OCI-LY1 (cell line): ENCODE data around the gene MYH15.

Experiments
- EZH2 ChIP-seq: fragments of 200-600 bp; sonication (generic), shearing (Covaris generic); IDR thresholded peaks from 2 replicates; pipeline ENCODE4 v1.8.0; 2017; ENCODE audit warnings: borderline replicate concordance, mixed run types, mild to moderate bottlenecking, antibody characterized with exemption, low read length, moderate library complexity, mixed read lengths
- TF ChIP-seq, protein P1 (sequence below): fragments of 200-600 bp; sonication (generic), shearing (Covaris generic); IDR thresholded peaks from 2 replicates; pipeline ENCODE4 v1.5.1; 2017; ENCODE audit warnings: mild to moderate bottlenecking, antibody characterized with exemption, low read length, moderate library complexity, mixed read lengths

DNA sequence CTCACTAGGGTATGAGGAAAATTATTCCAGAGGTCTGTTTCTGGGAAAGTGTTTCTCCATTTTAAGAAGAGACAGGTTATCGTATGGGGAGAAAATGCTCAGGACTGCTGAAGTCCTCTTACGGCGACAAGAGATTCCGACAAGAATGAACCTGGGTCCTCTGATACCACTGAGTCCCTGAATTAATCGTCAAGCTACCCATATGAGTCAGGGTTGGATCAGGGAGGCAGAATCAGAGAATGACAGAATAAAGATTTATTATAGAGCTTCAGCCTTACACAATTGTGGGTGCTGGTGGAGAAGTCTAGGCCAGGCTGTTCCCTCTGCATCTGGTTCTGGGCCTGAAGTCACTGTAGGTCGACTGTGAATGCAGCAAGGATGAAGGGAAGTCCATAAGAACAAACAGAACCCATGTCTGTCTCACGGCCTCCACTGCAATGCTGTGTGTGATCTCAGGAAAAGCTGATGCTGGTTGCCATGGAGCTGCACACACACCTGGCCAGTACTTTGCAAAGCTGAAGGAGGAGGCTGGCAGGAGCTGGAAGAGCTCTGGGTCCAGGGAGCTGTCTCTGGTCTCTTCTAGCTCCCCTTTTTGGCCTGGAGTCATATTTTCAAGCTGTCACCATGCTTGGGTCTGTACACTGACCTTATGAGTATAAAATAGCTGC is 130.1 kb downstream of the MYH15 start:
- TF ChIP-seq, protein P1, sequence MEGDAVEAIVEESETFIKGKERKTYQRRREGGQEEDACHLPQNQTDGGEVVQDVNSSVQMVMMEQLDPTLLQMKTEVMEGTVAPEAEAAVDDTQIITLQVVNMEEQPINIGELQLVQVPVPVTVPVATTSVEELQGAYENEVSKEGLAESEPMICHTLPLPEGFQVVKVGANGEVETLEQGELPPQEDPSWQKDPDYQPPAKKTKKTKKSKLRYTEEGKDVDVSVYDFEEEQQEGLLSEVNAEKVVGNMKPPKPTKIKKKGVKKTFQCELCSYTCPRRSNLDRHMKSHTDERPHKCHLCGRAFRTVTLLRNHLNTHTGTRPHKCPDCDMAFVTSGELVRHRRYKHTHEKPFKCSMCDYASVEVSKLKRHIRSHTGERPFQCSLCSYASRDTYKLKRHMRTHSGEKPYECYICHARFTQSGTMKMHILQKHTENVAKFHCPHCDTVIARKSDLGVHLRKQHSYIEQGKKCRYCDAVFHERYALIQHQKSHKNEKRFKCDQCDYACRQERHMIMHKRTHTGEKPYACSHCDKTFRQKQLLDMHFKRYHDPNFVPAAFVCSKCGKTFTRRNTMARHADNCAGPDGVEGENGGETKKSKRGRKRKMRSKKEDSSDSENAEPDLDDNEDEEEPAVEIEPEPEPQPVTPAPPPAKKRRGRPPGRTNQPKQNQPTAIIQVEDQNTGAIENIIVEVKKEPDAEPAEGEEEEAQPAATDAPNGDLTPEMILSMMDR, result no peak
- TF ChIP-seq EZH2, result no peak
